ENCODE results near the gene OR1F1. TPM values are rescaled to one million over a fixed set of nuclear protein-coding genes. Genes with fewer than 3 reads are reported as not detected.

Gene OR1F1
- total RNA-seq, 1 donor from 2014 or later: not detected

DNA sequence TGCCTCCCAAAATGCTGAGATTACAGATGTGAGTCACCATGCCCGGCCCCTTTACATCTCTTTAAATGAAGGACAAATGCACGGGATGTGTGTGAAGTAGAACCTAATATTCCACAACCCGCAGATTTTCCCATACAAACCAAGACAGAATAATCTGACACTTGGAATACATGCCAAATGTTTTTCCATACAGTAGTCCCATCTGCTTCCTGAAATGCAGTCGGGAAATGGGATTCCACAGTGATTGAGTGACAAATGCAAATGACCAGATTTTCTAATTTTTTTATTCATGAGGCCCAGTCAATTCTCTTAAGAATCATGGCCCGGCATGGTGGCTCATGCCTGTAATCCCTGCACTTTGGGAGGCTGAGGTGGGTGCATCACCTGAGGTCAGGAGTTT is 53.8 kb downstream of the OR1F1 start:
- H3K36me3 ChIP-seq: no peaks in the 10 kb centered on the region
- Mint-ChIP-seq H3K9me3 (peaks cover 9% of the 10 kb centered on the region), H3K36me3 (no peaks in the 10 kb centered on the region), H3K4me3 (no peak overlapping the region), H3K27ac (no peak overlapping the region), H3K4me1 (no peaks in the 10 kb centered on the region), H3K27me3 (ENCODE audit: insufficient read depth, low read depth) (peaks cover 22% of the 10 kb centered on the region)
- no peaks in the 10 kb centered on the region for H3K9me3 ChIP-seq (ENCODE audit: low read depth)
- H3K79me2 ChIP-seq (ENCODE audit: low read depth): no peaks in the 10 kb centered on the region
- no peak overlapping the region for H3K4me2 ChIP-seq
- H2AFZ ChIP-seq (replicated peaks): no peak overlapping the region
- no peaks in the 10 kb centered on the region for H3K4me1 ChIP-seq
- H3F3A ChIP-seq (ENCODE audit: low read depth): no peaks in the 10 kb centered on the region
- H3K9ac ChIP-seq: no peak overlapping the region
- no peaks in the 10 kb centered on the region for H4K20me1 ChIP-seq (ENCODE audit: low read depth)
- TF ChIP-seq, protein P1, sequence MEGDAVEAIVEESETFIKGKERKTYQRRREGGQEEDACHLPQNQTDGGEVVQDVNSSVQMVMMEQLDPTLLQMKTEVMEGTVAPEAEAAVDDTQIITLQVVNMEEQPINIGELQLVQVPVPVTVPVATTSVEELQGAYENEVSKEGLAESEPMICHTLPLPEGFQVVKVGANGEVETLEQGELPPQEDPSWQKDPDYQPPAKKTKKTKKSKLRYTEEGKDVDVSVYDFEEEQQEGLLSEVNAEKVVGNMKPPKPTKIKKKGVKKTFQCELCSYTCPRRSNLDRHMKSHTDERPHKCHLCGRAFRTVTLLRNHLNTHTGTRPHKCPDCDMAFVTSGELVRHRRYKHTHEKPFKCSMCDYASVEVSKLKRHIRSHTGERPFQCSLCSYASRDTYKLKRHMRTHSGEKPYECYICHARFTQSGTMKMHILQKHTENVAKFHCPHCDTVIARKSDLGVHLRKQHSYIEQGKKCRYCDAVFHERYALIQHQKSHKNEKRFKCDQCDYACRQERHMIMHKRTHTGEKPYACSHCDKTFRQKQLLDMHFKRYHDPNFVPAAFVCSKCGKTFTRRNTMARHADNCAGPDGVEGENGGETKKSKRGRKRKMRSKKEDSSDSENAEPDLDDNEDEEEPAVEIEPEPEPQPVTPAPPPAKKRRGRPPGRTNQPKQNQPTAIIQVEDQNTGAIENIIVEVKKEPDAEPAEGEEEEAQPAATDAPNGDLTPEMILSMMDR (IDR thresholded peaks at IDR 0.05): no peak
- TF ChIP-seq EZH2 (IDR thresholded peaks at IDR 0.05) (no peak), EZH2phosphoT487 (IDR thresholded peaks at IDR 0.05) (no peak)
- DNase-seq (ENCODE audit: low spot score): no peak
- H3K27ac ChIP-seq: no peak overlapping the region
- H3K4me3 ChIP-seq: no peak overlapping the region
- H3K27me3 ChIP-seq: no peaks in the 10 kb centered on the region

DNA sequence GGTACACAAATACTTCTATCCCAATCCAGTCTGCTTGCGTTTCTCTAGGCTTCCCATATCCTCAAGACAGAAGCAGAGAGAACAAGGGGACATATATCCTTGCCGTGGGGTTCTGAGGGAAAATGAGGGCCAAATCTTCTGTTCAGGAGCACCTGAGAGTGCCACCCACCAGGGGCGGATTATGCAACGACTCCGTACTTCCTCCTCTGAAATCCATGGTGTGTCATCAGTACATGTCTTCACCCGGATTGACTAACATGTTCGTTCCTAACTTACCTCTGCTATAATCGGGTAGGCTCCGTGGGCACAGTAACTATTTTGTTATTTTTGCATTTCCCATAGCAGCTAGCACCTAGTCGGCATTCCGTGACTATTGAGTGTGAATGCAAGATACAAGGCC is 54.7 kb downstream of the OR1F1 start:
- Mint-ChIP-seq H3K36me3 (no peaks in the 10 kb centered on the region), H3K4me1 (no peaks in the 10 kb centered on the region), H3K9me3 (peaks cover 4% of the 10 kb centered on the region), H3K27ac (no peak overlapping the region), H3K4me3 (no peak overlapping the region), H3K27me3 (ENCODE audit: insufficient read depth, low read depth) (peaks cover 25% of the 10 kb centered on the region)
- H3K36me3 ChIP-seq: no peaks in the 10 kb centered on the region
- H3K4me3 ChIP-seq: no peak overlapping the region
- no peak for DNase-seq (ENCODE audit: low spot score)
- H3K4me1 ChIP-seq: no peaks in the 10 kb centered on the region
- H3K9ac ChIP-seq: no peak overlapping the region
- H2AFZ ChIP-seq (replicated peaks): no peak overlapping the region
- H4K20me1 ChIP-seq (ENCODE audit: low read depth): no peaks in the 10 kb centered on the region
- H3K79me2 ChIP-seq (ENCODE audit: low read depth): no peaks in the 10 kb centered on the region
- no peaks in the 10 kb centered on the region for H3F3A ChIP-seq (ENCODE audit: low read depth)
- no peaks in the 10 kb centered on the region for H3K9me3 ChIP-seq (ENCODE audit: low read depth)
- no peak overlapping the region for H3K27ac ChIP-seq
- TF ChIP-seq, protein P1 (IDR thresholded peaks at IDR 0.05): no peak
- no peak for TF ChIP-seq EZH2 (IDR thresholded peaks at IDR 0.05)
- no peak for TF ChIP-seq EZH2phosphoT487 (IDR thresholded peaks at IDR 0.05)
- H3K27me3 ChIP-seq: no peaks in the 10 kb centered on the region
- H3K4me2 ChIP-seq: no peak overlapping the region

DNA sequence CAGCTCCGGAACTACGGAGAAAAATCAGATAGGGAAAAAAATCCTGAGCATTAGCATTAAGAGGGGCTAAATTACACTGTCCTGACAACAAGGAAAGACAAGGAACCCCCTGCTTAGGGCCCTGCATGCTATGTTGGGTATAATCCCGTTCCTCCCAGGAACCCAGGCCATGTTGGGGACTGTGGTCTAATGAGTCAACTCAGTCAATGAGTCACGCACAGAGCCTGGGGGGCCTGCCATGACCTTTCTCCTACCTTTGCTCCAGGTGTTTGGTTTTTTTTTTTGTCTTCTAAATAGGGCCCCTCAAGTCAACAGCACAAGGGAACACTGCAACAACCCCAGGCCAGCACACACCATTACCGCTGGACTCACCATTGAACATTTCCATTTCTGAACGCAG is 55.9 kb downstream of the OR1F1 start:
- Histone ChIP-seq H2AFZ (replicated peaks) (no peak overlapping the region), H3K27ac (no peak overlapping the region), H3K4me1 (no peaks in the 10 kb centered on the region), H3F3A (ENCODE audit: low read depth) (no peaks in the 10 kb centered on the region), H4K20me1 (ENCODE audit: low read depth) (no peaks in the 10 kb centered on the region), H3K9me3 (ENCODE audit: low read depth) (no peaks in the 10 kb centered on the region), H3K36me3 (no peaks in the 10 kb centered on the region), H3K4me3 (no peak overlapping the region), H3K4me2 (no peak overlapping the region), H3K9ac (no peak overlapping the region), H3K79me2 (ENCODE audit: low read depth) (no peaks in the 10 kb centered on the region), H3K27me3 (no peaks in the 10 kb centered on the region)
- H3K36me3 Mint-ChIP-seq: no peaks in the 10 kb centered on the region
- TF ChIP-seq, protein P1 (IDR thresholded peaks at IDR 0.05): no peak
- TF ChIP-seq EZH2 (IDR thresholded peaks at IDR 0.05): no peak
- no peak overlapping the region for H3K27ac Mint-ChIP-seq
- H3K4me1 Mint-ChIP-seq: no peaks in the 10 kb centered on the region
- no peak for DNase-seq (ENCODE audit: low spot score)
- peak overlapping the region; percentile 3 for H3K4me3 Mint-ChIP-seq
- peaks cover 25% of the 10 kb centered on the region for H3K27me3 Mint-ChIP-seq (ENCODE audit: insufficient read depth, low read depth)
- H3K9me3 Mint-ChIP-seq: peaks cover 2% of the 10 kb centered on the region
